ENCODE data around the gene BAIAP3.

The BAIAP3 gene

DNA sequence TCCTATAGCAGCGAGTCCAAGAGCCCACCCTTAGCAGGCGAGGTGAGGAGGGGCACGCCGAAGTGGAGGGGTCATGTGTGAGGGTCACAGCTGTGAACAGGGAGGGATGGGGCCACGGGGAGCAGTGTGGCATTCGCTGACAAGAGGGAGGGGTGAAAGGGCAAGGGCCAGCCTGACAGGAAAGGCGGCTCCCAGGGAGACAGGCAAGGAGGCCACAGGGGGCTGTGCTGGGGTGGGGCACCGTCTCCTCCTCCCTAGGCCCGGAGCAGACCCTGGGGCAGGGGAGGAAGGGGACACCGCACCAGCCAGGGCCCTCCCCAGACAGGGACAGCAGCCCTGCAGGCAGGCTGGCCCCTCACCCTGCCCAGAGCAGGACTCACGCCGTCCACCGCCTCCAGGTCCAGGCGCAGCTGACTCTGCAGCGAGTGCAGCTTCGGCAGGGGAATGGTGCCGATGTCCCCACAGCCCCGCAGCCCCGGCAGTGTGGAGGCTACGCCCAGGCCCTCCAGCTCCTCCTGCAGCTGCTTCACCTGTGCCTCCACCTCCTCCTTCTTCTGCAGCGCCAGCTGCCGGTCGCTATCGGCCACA, 33.4 kb downstream of the BAIAP3 start:
- no peak for DNase-seq (ENCODE audit: low read depth in 2 of 2)

DNA sequence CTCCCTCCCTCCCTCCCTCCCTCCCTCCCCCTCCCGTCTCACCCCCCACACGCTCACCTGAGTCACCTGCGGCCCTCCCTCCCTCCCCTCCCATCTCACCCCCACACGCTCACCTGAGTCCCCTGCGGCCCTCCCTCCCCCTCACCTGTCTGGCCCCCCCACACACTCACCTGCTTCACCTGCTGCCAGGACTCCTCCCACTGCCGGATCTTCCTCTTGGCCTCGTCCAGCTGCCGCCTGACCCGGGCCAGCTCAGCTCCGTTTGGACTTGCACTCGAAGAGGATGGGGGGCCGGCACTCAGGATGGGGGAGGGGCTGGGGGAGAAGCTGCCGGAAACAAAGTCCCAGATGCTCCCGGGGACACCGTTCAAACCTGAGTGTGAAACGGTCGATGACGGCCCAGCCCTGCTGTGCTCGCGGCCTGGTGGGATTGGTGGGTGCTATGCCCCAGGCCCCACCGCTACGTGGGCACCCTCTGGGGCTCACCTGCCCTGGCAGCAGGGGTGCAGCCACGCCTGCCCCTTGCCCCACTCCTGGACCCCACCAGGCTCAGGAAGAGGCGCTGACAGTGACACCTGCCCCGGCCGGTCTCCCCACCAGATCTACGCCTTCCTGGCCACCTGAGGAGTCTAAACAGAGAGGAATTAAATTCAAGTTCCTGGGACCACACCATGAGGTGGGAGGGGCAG, 34.2 kb downstream of the BAIAP3 start:
- DNase-seq (ENCODE audit: low read depth in 2 of 2): no peak

DNA sequence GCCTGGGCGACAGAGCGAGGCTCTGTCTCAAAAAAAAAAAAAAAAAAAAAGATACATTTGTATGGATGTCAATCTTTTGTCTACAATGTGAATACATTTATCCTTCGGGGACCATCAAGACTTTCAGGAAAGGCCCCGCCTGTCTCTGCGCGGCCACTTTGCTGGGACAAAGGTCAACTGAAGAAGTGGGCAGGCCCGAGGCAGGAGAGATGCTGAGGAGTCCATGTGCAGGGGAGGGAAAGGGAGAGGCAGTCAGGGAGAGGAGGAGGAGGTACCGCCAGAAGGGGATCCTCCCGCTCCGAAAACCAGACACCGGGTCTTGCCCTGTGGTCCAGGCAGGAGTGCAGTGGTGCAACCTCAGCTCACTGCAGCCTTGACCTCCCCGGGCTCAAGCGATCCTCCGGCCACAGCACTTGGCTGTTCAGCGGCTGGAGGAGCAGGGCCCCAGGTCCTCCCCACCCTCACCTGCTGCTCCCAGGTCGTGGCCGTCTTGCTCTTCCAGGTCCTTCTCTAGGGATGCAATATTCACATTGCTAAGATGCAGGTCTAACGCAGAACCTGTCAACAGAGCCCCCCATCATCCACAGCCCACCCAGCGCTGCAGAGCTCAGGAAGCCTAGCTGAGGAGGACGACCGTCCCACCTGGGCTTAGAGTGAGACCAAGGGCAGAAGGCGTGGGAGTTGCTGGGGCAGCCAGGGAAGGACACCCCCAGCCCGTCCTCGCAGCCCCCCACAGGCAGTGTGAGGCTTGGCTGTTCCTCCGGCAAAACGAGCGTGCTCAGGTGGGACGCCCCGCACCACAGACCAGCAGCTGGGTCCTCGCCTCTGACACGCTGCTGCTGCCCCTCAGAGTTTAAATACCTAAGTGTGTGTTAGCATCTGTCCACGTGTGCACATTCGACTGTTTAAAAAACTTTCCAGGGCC, 37.9 kb downstream of the BAIAP3 start:
- no peak for DNase-seq (ENCODE audit: low read depth in 2 of 2)

DNA sequence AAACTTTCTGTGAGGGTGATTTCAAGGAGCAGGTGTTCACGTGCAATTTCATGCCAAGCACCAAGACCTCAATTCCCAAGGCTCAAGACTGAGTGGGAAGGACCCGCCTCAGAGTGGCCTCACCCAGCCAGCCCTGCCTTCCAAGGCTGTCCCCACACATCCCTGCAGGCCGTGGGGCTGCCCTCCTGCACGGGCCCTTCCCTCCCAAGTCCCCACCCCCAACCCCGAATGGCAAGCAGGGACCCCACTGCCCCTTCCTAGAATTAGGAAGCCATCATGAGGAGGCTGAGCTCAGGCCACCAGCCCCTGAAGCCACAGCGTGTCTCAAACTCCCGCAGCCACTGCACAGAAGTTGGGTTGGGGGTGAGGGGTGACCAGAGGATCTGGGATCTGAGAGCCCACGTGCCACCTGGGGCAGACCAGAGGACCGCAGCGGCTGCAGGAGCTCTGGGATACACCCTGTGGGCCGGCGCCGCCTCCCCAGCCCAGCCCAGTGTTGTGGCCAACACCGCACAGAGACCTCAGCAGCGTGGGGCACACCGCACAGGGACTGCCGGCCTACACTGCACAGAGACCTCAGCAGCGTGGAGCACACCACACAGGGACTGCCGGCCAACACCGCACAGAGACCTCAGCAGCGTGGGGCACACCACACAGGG, 39.0 kb downstream of the BAIAP3 start:
- no peak for DNase-seq (ENCODE audit: low read depth in 2 of 2)

DNA sequence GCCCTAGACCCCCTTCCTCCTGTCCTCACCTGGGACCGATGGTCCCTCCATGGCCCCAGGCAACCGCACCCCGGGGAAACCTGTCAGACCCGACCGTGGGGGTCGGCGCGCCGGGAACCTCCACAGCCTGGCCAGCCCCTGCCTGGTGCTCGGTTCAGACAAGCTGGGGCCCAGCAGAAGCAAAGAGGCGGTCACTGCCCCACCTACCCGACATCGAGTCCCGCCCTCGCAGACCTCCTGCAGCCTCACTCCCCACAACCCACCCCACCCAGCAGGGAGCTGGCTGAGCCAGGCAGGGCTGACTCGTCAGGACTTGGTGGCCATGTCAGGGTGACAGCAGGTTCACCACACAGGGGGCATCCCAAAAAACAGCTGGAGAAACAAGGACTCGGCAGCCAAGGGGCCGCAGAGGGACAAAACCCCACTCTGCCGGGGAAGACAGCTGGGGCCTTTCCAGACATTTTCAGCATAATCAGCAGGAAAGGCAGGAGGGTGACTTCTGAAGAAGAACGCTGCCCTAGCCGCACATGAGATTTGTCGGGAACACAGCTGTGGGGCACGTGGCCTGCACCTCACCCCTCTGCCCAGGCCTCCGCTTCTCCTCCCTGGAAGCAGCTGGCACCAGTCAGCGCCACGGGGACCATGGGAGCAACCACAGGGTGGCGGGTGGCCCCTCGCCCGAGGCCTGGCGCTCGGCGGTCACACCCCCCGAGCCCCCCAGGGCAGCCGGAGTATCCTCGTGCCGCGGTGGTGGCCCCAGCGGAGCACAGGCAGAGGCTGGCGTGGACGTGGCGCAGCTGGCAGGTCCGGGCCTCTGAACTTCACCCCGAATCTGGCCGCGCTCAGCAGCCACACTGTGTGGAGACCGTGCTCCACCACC, 41.2 kb downstream of the BAIAP3 start:
- DNase-seq (ENCODE audit: low read depth in 2 of 2): no peak

DNA sequence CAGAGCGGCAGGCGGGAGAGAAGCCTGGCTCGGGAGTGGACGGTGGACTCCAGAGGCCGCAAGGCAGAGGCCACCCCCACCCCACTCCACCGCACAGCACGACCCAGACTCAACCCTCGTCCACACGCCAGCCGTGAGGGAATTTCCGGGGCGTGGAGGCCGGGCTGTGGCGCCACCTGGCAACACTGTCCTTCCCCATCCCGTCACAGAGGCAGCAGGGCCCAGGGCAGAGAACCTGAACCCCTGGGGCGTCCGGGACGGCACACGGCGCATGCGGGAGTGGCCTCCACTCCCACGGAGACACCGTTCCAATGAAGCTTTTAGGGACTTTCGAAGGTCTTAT, 41.8 kb downstream of the BAIAP3 start:
- no peak for DNase-seq (ENCODE audit: low read depth in 2 of 2)

DNA sequence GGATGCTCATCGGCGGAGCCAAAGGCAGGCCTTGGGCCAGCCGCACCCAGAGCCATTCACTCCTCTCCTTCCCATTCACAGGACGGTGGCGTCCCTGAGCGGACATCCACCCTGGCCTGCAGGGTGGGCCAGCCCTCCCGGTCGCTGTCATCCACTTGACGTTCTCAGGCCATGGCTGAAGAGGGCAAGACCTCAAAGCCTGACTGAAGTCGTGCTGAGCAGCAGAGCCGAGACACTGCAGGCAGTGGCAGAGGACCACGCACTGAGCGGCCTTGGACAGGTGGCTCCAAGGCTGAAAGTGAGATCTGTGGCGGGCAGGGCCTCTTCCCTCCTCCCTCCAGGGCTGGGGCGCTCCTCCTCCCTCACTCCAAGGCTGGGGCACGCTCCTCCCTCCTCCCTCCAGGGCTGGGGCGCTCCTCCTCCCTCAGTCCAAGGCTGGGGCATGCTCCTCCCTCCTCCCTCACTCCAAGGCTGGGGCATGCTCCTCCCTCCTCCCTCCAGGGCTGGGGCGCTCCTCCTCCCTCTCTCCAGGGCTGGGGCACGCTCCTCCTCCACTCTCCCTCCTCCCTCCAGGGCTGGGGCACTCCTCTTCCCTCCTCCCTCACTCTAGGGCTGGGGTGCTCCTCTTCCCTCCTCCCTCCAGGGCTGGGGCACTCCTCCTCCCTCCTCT, 42.4 kb downstream of the BAIAP3 start:
- no peak for DNase-seq (ENCODE audit: low read depth in 2 of 2)

DNA sequence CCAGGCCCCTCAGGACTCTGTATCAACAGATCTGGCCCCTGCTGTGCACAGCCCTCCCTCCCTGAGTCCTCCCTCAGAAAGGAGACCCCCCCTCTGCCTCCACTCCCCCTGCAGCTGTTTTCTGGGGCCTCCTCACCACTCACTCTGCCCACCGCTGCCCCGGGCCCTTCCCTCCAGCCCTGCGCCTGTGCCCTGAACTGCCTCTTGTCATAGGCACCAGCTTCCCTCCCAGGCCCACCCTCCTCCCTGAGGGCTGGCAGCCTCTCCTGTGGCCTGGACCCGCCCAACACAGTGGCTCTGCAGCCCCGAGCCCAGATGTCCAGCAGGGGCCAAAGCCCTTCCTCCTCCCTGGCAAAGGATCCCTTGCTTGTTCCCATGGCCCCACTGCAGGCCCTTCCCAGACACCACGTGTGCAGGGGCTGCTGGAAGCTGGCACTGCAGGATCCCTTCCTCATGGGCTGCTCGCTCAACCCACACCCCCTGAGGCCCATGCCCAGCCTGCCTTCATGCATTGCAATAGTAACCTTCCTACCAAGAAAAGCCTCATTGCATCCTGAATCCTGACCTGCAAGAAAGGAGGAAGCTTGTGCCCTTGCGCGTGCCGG, 44.1 kb downstream of the BAIAP3 start:
- no peak for DNase-seq (ENCODE audit: low read depth in 2 of 2)

DNA sequence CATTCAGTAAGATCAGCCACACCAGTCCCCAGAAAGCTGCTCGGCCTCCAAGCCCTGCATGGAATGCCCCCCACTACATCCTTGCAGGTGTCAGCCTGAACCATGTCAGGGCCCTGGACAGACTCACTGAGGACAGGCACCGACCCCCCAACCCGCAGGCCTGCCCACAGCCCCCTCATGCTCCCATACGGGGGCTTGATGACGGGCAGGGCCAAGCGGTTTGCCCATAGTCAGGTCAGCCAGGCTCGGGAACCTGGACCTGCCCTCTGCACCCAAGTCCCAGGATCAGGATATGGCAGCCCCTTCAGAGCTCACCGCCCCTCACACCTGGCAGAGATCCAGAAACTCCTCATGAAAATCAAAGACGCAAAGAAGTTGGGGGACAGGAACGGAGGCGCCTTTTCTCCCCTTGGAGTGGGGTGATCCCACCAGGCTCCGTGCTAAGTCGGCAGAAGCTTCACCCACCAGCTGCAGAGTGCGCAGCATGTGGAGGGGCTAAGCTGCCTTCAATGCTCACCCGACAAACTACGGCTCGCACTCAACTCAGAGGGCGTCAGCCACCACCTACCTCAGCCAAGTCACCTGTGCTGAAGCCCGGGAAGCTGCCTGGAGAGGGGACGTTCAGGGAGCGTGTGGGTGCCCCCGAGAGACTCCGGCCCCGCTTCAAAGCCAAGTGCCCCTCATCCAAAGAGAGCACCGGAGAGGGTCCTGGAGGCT, 44.8 kb downstream of the BAIAP3 start:
- DNase-seq (ENCODE audit: low read depth in 2 of 2): no peak

DNA sequence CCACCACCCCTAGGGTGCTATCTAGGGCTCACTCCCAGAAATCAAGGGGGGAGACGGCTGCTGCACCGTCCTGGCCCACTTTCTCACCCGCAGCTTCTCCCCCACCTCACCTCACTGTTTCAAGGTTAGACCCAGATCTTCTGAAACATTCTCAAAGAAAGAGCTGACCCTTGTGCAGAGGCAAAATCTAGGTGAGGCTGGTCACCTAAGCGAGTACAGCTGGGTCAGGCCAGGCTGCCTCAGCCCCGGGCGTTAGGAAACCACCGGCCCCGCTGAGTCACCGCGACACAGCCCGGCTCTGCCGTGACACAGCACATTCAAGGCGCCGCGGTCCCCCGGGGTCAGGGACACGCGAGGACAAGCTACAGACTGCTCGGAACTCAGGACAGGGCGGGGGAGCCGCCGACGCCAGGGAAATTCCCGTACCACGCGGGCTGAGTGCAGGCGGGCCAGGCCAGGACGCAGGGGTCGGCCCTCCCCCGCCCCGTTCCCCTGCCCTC, 45.4 kb downstream of the BAIAP3 start:
- peak; percentile 6 to 11 for DNase-seq (ENCODE audit: low read depth in 2 of 2)

DNA sequence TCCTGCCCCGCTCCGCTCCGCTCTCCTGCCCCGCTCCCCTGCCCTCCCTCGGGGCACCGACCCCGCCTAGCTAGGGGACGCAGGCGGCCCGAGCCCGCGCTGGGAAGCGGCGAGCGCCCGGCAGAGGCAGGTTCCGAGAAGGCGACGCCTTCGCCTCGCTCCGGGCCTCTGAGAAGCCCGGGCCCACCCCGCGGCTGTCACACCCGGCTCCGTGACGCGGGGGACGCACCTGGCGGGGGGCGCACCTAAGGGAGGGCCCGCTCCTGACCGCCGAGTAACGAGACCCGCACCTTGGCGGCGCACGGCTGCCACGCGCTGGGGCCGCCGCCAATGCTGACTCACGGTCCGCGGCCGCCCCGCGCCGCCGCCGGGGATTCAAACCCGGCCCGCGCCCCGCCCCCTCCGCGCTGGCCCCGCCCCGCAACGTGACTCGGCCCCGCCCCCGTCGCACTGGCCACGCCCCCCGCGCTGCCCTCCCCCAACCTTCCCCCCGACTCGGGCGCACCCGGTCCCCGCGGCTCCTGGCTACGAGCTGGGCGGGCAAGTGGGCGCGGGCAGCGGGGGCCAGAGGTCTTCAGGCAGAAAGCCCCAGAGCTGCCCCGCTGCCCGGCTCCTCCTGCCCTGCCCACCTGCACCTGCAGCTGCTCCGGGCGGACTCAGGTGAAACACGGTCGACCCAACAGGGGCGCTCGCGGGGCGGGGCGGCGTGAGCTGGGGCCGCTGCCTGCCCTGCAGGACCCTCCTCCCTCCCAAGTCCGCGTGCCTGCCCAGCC, 46.0 kb downstream of the BAIAP3 start:
- DNase-seq (ENCODE audit: low read depth in 2 of 2): peak; percentile 34 to 47

DNA sequence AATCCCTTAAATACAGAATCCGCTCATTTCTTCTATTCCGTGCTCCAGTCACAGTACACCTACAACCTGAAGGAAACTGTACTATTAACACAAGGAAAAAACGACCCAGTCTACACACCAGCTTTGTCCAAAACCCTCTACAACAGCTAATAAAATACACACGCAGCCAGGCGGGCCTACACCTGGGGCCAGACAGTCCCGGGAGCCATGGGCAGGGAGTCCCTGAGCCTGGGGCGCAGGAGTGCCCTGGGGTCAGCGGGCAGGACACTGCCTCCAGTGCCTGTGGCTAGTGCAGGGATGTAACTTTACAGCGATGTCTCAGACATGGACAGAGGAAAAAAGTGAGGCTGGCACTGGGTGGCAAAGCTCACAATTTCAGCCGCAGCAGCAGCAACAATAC, 46.8 kb downstream of the BAIAP3 start:
- DNase-seq (ENCODE audit: low read depth in 2 of 2): no peak

DNA sequence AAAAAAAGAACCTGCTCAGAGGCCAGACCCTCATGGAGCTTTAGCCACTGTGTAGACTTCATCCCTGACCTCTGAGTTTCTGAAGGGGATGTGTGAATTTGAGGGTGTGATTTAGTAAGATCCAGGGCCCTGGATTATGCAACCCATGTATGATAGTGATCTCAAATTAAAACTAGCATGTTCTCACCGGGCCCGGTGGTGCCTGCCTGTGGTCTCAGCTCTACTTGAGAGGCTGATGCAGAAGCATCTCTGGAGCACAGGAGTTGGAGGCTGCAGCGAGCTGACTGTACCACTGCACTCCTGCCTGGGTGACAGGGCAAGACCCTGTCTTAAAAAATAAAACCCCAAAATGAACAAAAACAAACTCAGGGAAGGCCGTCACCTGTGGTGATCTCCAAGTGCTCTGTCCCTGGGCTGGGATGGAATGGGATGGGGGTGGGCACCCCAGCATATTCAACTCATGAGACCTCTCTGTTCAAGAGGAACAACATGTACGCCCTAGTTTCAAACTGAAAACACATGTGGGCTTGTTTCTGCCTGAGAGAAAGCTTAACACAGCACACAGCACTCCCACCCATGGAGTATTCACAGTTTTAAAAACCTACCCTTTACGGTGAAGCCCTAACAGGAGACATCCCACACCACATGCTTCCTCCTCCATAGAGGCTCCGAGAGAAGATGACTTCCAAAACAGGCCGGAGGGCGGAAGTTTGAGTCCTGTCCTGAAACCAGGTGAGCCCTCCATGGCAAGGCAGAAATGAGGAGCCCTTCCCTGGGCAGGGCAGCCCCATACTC, 48.4 kb downstream of the BAIAP3 start:
- no peak for DNase-seq (ENCODE audit: low read depth in 2 of 2)

DNA sequence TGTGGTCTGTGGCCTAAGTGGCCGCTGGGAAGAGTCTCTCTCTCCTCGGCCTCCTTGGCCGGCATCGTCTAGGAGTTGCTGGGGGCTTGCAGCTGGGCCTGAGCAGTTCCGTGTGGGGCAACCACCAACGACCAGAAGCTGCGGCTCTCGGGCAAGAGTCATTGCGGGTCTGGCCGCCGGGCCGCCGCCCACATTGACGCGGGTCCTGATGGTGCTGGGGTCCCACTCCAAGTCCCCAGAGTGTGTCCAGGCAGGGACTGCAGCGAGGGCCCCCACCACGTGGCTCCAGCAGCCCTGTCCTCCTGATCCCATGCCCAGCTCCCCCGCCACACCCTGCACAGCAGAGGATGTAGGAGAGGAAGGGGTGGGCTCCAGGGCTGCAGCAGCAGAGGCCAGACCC, 50.1 kb downstream of the BAIAP3 start:
- no peak for DNase-seq (ENCODE audit: low read depth in 2 of 2)

DNA sequence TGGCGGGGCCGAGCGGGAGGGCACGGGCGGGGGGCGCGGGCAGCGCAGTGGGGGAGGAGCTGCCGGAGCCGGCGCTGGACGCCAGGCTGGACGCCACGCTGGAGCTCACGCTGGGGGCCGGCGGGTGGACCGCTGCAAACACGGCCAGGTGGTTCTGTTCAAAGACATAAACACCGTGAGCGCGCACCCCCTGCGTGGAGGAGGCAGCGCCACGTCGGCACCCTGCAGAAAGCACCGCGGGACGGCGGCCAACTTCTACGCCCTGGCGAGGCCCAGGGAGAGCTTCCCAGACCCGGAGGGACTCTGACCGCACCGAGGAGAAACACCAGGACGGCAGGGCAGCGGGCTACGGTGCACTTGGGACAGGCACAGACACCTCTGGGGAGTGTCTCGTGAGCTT, 51.8 kb downstream of the BAIAP3 start:
- no peak for DNase-seq (ENCODE audit: low read depth in 2 of 2)

DNA sequence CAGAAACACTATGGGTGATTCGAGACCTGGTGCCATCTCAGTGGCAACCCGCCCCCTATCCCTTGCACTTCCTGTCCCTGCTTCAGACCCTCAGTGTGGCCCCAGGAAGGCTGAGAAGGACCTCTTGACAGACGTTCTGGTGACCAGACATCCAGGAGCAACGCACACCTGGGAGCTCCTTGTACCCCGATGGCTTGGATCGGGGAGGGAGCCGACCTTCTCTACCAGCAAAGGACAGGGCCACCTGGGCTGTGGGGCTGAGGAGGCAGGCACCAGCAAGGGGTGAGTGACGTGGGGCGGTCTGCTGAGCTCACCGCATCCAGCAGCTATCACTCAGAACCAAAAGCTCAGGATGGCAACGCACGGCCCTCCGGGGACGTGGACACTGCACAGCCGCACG, 53.9 kb downstream of the BAIAP3 start:
- no peak for DNase-seq (ENCODE audit: low read depth in 2 of 2)

DNA sequence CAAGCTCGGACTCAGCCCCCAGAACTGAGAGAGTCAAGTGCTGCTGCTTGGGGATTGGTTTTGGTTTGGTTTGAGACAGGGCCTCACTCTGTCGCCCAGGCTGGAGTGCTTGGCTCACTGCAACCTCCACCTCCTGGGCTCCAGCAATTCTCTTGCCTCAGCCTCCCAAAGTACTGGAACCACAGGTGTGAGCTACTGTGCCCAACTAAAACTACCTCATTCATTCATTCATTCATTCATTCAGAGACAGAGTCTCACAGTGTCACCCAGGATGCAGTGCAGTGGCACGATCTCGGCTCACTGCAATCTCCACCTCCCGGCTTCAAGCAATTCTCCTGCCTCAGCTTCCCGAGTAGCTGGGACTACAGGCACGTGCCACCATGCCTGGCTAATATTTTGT, 56.3 kb downstream of the BAIAP3 start:
- no peak for DNase-seq (ENCODE audit: low read depth in 2 of 2)

DNA sequence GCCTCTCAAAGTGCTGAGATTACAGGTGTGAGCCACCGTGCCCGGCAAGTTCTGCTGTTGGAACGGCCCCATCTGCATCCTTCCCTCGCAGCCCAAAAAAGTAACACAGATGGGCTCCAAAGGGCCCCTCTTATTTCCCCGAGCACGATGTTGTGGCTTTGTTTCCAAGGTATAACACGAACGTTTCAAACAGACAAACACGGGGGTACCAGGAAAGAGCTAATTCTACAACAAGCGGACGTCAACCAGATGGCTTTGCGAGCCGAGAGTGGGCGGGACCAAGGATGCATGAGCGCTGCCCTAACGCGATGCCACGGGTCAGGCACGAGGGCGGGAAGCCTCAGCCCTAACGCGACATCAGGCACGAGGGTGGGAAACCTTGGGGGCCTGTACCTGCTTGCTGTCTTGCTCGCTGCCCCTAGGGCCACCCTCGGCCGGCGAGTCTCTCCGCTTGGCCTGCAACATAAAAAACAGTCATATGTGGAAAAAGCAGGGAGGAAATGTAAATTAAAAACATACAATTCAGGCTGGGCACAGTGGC, 56.9 kb downstream of the BAIAP3 start:
- DNase-seq (ENCODE audit: low read depth in 2 of 2): no peak

All from stimulated activated CD8-positive, alpha-beta memory T cell treated with anti-CD3 and anti-CD28 coated beads, Interleukin-7, amount 100 ng/mL, for 1 hour (primary cell).